ENCODE results near the gene COX8C. TPM values are rescaled to one million over a fixed set of nuclear protein-coding genes. Genes with fewer than 3 reads are reported as not detected.

The COX8C gene
- total and polyA plus RNA-seq, 2 of the 8 experiments (the other 6 are each of a cell fraction or from before 2014, with no cell fraction given) = not detected

GRCh38 chr14:93330609-93331000 is 16.4 kb upstream of the COX8C start:
- H3K14ac ChIP-seq (ENCODE audit: insufficient read length) = no peak overlapping the region
- no peak overlapping the region for H3K4ac ChIP-seq (replicated peaks; ENCODE audit: insufficient read length, low read depth, low read length)
- H3K36me3 ChIP-seq (ENCODE audit: control insufficient read depth in 2 of 4, insufficient read depth in 4 of 4, low read length in 3 of 4) = no peaks in the 10 kb centered on the region
- no peaks in the 10 kb centered on the region for H3K9me3 ChIP-seq (ENCODE audit: insufficient read depth in 2 of 2, low read depth in 1 of 2, low read length in 1 of 2)
- H2AK5ac ChIP-seq (ENCODE audit: low read depth, low read length) = no peak overlapping the region
- no peak overlapping the region for H2BK5ac ChIP-seq (ENCODE audit: low read depth, low read length)
- 84% methylated on average over 2 of the region's 2 CpGs; no CpG with 5 or more reads in 1 of the 2 experiments for WGBS, 2 experiments (ENCODE audit: extremely low coverage in 1 of 2, insufficient coverage in 1 of 2, insufficient read length in 1 of 2, insufficient replicate concordance in 2 of 2, low coverage in 1 of 2, low lambda C conversion rate in 2 of 2, missing lambda C conversion rate in 1 of 2)
- POLR2A ChIA-PET (ENCODE audit: partially characterized antibody) = no interaction called here
- H3K9ac ChIP-seq (replicated peaks in 1 of 4; ENCODE audit: extremely low read depth in 1 of 4, low read depth in 3 of 4, low read length in 3 of 4) = no peak overlapping the region
- no peak overlapping the region for H3K18ac ChIP-seq (ENCODE audit: extremely low read depth, low read length)
- H3K27me3 ChIP-seq (replicated peaks in 1 of 4; ENCODE audit: control insufficient read depth in 3 of 4, extremely low read depth in 1 of 4, insufficient read depth in 3 of 4, low read length in 3 of 4) = no peaks in the 10 kb centered on the region
- FAIRE-seq (no peak), DNase-seq (ENCODE audit: low read depth in 1 of 2, low spot score in 2 of 2) (no peak)
- no peak overlapping the region for H2BK15ac ChIP-seq (ENCODE audit: low read length)
- peak overlapping the region in 1 of 2 experiments; percentile 84; a peak in 1 of 4 replicates for H3K4me2 ChIP-seq (ENCODE audit: insufficient read depth in 1 of 2, low read depth in 2 of 2, low read length in 2 of 2)
- no peak overlapping the region for H3K27ac ChIP-seq (ENCODE audit: low read depth, low read length)
- peaks cover 19 to 77% of the 10 kb centered on the region in 2 experiments for H3K79me2 ChIP-seq (ENCODE audit: control insufficient read depth in 1 of 2, insufficient read depth in 2 of 2, low read length in 2 of 2)
- no peak overlapping the region for H4K8ac ChIP-seq (ENCODE audit: extremely low read depth, insufficient read depth, low read length)
- H3K79me1 ChIP-seq (ENCODE audit: low read depth, low read length) = peaks cover 8% of the 10 kb centered on the region; the same call in 1 of the 2 replicates
- CTCF ChIA-PET (ENCODE audit: partially characterized antibody) = interaction anchor here (0.6 to 1.5 kb wide), 5 partner anchors 11 to 161 kb away, joined by 3 read pairs; no protein-coding TSS in a partner anchor
- no peak overlapping the region for H2BK20ac ChIP-seq (ENCODE audit: low read length)
- no peak overlapping the region for H4K5ac ChIP-seq (ENCODE audit: insufficient read length, low read depth, low read length)
- H3K4me3 ChIP-seq (ENCODE audit: extremely low read depth in 1 of 4, insufficient read depth in 2 of 4, low read depth in 3 of 4, low read length in 4 of 4) = no peak overlapping the region
- H3K23me2 ChIP-seq (ENCODE audit: low read depth, low read length) = peaks cover 9% of the 10 kb centered on the region
- H2BK12ac ChIP-seq (ENCODE audit: low read depth, low read length) = no peak overlapping the region
- H3K23ac ChIP-seq (ENCODE audit: insufficient read length) = no peak overlapping the region
- H4K20me1 ChIP-seq (replicated peaks in 1 of 2; ENCODE audit: control insufficient read depth in 1 of 2, insufficient read depth in 2 of 2, low read length in 2 of 2) = peaks cover 2 to 17% of the 10 kb centered on the region in 2 experiments
- no peak overlapping the region for H2AFZ ChIP-seq (ENCODE audit: low read length)
- TF ChIP-seq USF2 (IDR thresholded peaks at IDR 0.05; ENCODE audit: low read length) = no peak
- TF ChIP-seq CHD2 (IDR thresholded peaks at IDR 0.05; ENCODE audit: low read length) = no peak
- TF ChIP-seq TAF7 (optimal IDR thresholded peaks at IDR 0.05; ENCODE audit: borderline replicate concordance, low read depth, low read length) = no peak
- no peak for TF ChIP-seq CHD1 (IDR thresholded peaks at IDR 0.05; ENCODE audit: low read depth, low read length)
- no peak for TF ChIP-seq HDAC2 (IDR thresholded peaks at IDR 0.05; ENCODE audit: borderline replicate concordance in 1 of 2, low read depth in 2 of 2, low read length in 2 of 2)
- H2BK120ac ChIP-seq (replicated peaks; ENCODE audit: low read depth, low read length) = no peak overlapping the region
- H3K4me1 ChIP-seq (replicated peaks in 1 of 4; ENCODE audit: control insufficient read depth in 3 of 4, insufficient read depth in 4 of 4, low read length in 3 of 4) = peaks cover 2 to 4% (median 3%) of the 10 kb centered on the region in 4 experiments; a peak in 6 of 7 replicates
- no peak overlapping the region for H3K56ac ChIP-seq (replicated peaks; ENCODE audit: insufficient read length, low read depth, low read length)
- H4K91ac ChIP-seq (replicated peaks; ENCODE audit: insufficient read length, low read length) = no peak overlapping the region

Measured in H1 (cell line).